ENCODE results near the gene PTPRN2.
"Not testable (repeated sequence)": the region's sequence is repeated elsewhere in the genome, so short reads cannot be mapped to it uniquely, and the experiment has no call there.

PTPRN2 gene

GRCh38 chr7:157928171-157928794, 659.3 kb downstream of the PTPRN2 start:
- DNase-seq, result no peak

- DNase-seq, result no peak
These were observed 660.2 kb downstream of the PTPRN2 start for GRCh38 chr7:157927313-157927925.

DNA sequence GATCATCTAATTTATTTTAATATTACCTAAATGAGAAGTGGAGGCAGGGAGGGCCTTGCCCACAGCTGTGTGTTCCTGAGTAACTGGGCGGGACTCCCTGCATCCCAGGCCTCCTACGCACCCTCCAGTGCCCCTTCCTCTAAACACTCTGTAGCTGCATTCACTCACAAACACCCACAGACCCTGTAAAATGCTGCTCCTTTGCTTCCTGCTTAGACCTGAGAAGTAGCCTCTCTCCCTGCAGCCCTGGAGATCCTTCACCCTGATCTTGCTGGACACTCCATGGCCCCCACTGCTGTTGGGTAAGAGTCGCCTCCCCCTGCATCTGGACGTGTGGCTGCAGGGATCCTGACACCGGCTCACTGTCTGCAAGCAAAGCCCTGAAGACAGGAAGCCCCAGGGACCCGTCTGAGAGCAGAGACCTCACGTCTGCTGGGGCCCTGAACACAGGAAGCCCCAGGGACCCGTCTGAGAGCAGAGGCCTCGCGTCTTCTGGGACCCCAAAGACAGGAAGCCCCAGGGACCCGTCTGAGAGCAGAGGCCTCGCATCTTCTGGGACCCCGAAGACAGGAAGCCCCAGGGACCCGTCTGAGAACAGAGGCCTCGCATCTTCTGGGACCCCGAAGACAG, 661.0 kb downstream of the PTPRN2 start:
- no peak for DNase-seq

DNA sequence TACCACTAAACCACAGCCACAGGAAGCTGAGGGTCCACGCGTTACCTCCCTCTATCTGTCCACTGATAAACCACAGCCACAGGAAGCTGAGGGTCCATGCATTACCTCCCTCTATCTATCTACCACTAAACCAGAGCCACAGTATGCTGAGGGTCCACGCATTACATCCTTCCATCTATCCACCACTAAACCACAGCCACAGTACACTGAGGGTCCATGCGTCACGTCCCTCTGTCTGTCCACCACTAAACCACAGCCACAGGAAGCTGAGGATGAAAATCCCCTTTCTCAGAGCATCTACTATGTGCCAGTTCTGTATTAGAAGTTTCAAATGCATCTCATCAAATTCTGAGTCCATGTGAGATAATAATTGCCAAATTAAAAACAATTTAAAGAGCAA, 661.5 kb downstream of the PTPRN2 start:
- no peak for DNase-seq

DNA sequence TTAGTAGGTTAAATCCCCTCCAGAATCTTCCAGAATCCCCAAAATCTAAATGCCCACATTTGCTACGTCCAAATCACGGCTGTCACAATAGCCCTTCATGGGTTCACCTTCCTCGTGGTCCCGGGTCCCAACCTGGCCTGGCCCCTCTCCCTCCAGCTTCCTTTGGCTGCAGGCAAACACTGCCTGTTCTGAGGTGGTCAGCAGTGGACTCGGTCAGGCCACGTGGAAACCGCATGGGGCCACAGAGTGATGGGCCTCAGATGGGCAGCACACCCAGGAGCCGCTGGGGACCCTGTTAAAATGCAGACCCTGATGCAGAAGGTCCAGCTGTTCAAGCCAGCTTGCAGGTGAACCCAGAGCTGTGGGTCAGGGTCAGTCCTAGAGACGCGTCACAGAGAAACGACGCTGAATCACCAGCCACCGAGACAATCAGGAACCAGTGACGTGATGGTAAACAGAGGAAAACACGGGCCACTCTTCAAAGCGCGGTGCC, 662.2 kb downstream of the PTPRN2 start:
- no peak for DNase-seq

- DNase-seq, result no peak
These were observed 663.6 kb downstream of the PTPRN2 start for GRCh38 chr7:157923903-157924630.

DNA sequence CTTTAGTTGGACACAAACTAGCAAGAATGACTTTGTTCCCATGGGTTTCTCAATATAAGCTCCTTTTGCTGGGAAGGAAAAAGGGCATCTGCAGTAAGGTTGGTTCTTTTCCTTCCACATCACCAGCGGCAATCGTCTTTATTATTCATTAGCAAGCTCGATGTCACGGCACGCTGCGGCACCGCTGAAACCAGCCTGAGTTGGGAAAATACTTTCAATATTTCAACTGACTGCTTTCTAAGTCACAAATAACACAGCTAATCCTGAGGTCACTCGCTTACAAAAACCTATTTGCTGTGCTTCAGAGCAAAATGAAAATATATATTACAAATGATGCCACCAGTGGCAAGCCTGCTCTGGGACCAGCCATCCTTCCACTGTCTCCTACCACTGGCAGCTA, 665.0 kb downstream of the PTPRN2 start:
- DNase-seq, result no peak

DNA sequence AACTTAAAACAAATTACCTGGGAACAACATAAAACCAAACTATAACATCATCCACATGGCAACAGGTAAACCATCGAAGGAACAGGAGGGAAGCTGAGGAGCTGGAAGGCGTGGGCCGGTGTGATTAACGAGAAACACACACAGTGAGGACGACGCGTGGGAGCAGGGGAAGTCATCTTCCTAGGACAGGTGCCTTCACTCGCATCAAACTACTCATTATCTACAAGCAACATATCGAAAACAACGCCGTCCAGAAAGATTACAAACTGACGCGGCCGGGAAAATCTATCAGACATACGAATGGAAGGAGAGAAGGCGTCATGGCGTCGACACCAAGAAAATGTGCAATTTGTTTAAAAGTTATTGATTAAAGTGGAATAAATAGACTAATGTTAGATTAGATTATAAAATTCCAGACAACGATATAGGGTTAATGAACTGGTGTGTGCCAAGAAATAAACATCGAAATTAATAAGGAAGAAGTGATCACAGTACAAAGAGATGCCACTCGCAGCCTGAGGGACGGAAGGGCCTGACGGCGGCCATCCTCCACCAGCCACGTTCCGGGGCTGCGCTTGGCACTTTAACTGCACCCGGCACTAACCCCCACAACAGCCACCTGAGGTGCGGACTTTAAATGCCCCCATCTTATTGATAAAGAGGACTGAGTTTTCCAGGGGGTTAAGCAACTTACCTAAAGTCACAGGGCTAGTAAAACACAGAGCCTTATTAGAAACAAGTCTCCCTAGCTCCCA, 669.1 kb downstream of the PTPRN2 start:
- DNase-seq, result no peak

- no peak for DNase-seq
These were observed 670.5 kb downstream of the PTPRN2 start for GRCh38 chr7:157916946-157917640.

GRCh38 chr7:157910446-157910845, 677.2 kb downstream of the PTPRN2 start:
- DNase-seq, result no peak

GRCh38 chr7:157910045-157910444, 677.6 kb downstream of the PTPRN2 start:
- not testable (repeated sequence) for DNase-seq

DNA sequence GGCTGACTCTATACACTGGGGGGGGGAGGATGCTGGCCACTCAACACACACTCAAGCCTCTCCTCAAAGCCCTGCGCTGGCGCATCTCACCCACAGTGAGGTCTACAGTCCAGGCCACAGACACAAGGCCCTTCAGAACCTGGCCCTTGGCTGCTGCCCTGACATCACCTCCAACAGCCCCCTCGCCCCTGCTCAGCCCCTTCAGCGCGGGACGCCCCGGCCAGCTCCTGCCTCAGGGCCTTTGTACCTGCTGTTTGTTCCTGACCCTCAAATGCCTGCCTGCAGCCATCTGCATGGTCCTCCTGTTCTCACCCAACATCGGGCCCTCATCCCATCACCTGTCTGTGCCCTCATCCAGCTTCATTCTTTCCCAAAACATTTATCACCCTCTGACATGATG, 678.3 kb downstream of the PTPRN2 start:
- no peak for DNase-seq

DNA sequence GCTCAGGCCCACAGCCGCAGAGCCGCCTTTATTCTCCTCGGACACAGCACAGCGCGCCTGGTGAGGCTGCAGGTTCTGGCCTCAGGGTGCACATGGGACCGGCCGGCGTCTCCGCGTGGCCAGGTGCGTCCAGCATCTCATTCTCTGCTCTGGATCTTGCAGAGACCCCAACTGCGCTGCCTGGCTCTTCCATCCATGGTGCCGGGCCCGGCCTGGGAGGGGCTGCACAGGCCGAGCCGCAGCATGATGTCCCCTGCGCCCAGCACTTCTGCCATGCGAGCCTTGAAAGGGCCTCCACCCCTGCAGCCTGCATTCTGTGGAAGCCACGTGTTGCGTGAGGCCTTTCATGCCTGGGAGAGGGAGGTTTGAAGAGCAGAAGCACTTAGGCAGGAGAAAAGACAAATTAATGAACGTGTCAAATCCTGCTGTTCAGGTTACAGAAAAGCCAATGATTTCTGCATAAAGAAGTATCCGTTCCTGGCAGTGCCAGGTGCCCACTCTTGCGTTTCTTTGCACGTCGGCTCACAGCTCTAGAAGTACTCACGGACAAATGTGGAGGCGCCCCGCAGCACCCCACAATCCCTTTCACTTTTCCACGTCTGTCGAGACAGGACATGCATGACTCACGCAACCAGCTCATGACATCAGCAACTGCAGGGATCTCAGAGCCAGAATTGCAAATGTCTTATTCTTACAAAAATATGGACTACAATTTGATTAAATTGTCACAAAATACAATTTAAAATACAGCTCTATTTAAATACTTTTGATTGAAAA, 679.4 kb downstream of the PTPRN2 start:
- DNase-seq, result no peak

GRCh38 chr7:157907091-157907490, 680.5 kb downstream of the PTPRN2 start:
- no peak for DNase-seq

DNA sequence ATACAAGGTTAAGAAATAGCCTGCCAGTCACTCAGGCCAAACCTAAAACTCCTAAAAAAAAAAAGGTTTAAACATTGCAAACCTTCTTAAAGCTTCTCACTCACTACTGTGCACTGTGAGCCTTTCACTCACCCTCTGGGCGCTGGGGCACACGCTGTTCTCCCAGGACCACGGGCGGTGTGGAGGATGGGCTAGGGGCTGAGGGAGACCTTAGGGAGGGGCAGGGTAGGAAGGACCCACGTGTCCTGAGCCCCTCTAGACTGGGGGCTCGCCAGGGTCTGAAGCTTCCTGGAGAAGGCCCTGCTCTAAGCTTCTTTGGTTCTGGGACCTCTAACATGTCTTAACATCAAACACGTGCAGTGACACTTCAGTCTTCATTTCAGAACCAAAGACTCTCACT, 681.0 kb downstream of the PTPRN2 start:
- DNase-seq, result no peak

GRCh38 chr7:157905651-157906461, 681.8 kb downstream of the PTPRN2 start:
- DNase-seq, result no peak

- no peak for DNase-seq
These were observed 682.6 kb downstream of the PTPRN2 start for GRCh38 chr7:157904866-157905570.

DNA sequence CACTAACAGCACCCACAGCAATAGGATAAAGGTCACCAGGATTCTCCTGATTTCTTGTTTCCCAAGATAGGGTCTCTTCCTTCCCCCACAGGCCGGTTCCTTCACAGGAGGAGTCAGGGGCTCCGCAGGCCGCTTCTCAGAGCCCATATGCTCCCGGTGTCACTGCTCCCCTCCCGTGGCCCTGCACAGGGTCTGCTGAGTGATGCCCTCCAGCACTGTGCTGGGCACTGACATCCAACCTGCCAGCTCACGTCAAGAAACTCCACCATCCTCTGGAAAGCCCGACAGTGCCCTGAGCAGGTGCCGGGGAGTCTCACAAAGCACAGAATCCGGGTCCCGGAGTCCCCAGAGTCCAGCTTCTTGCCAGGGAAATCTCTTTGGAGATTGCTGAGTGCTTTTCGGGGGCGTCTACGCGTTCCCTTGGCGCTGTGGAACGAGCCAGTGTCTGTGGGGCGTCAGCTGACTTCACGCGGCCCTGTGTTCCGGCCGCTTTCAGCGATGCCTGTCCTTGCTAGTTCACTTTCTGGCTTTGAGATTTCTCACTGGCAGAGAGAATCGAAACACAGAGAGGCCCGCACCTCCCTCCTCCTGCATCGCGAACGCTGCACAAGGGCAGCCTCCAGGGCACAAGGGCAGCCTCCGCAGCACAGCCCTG, 683.3 kb downstream of the PTPRN2 start:
- DNase-seq, result no peak

DNA sequence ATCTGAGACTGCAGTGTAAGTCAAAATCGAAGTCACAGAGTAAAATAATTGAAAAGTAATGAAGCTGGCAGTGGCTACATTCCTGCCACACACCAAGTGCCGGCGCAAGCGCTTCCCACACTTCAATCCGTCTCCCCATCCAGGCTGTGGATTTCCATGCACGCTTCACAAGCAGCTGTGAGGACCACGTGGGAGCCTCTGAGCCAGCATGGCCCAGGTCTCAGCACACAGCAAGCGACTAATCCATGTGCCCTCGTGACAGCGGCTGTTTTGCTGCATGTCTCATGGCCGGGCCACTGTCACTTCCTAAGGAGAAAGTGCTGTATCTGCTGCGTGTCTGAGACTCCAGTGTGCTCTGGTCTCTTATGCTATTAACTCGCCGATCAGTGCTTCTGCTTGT, 683.9 kb downstream of the PTPRN2 start:
- no peak for DNase-seq
